ENCODE data around the gene SYT1.

Gene SYT1

GRCh38 chr12:79333144-79333543, 468.6 kb downstream of the SYT1 start:
- H3K9ac ChIP-seq (ENCODE audit: low read depth, low read length) = no peak overlapping the region
- peaks cover 19% of the 10 kb centered on the region; the same call in 1 of the 2 replicates for H3K4me1 ChIP-seq (ENCODE audit: insufficient read depth, low read length)
- no peaks in the 10 kb centered on the region for H3K36me3 ChIP-seq (ENCODE audit: insufficient read depth, low read depth, low read length)
- no peaks in the 10 kb centered on the region for H3K9me3 ChIP-seq (ENCODE audit: insufficient read depth, low read depth, low read length)
- no peaks in the 10 kb centered on the region for H3K27me3 ChIP-seq (ENCODE audit: insufficient read depth, low read length)
- no peak overlapping the region for H3K27ac ChIP-seq (ENCODE audit: low read length)
- no peak overlapping the region for H3K4me3 ChIP-seq (ENCODE audit: low read length)

- H3K27ac ChIP-seq (ENCODE audit: low read length) = no peak overlapping the region
- H3K4me3 ChIP-seq (ENCODE audit: low read length) = no peak overlapping the region
- no peaks in the 10 kb centered on the region for H3K36me3 ChIP-seq (ENCODE audit: insufficient read depth, low read depth, low read length)
- no peaks in the 10 kb centered on the region for H3K9me3 ChIP-seq (ENCODE audit: insufficient read depth, low read depth, low read length)
- peaks cover 6% of the 10 kb centered on the region; the same call in 1 of the 2 replicates for H3K4me1 ChIP-seq (ENCODE audit: insufficient read depth, low read length)
- H3K27me3 ChIP-seq (ENCODE audit: insufficient read depth, low read length) = no peaks in the 10 kb centered on the region
- no peak overlapping the region for H3K9ac ChIP-seq (ENCODE audit: low read depth, low read length)
Measured at GRCh38 chr12:79337662-79338290, 473.2 kb downstream of the SYT1 start.

- Histone ChIP-seq H3K4me3 (ENCODE audit: low read length) (no peak overlapping the region), H3K4me1 (ENCODE audit: insufficient read depth, low read length) (no peaks in the 10 kb centered on the region), H3K9ac (ENCODE audit: low read depth, low read length) (no peak overlapping the region), H3K9me3 (ENCODE audit: insufficient read depth, low read depth, low read length) (no peaks in the 10 kb centered on the region), H3K36me3 (ENCODE audit: insufficient read depth, low read depth, low read length) (no peaks in the 10 kb centered on the region), H3K27ac (ENCODE audit: low read length) (no peak overlapping the region), H3K27me3 (ENCODE audit: insufficient read depth, low read length) (no peaks in the 10 kb centered on the region)
Measured at GRCh38 chr12:79344855-79345847, 480.6 kb downstream of the SYT1 start.

GRCh38 chr12:79347866-79348265, 483.3 kb downstream of the SYT1 start:
- H3K4me1 ChIP-seq (ENCODE audit: insufficient read depth, low read length) = no peaks in the 10 kb centered on the region

GRCh38 chr12:79351251-79351650, 486.7 kb downstream of the SYT1 start:
- H3K4me1 ChIP-seq (ENCODE audit: insufficient read depth, low read length) = no peaks in the 10 kb centered on the region
- no peak overlapping the region for H3K27ac ChIP-seq (ENCODE audit: low read length)
- H3K27me3 ChIP-seq (ENCODE audit: insufficient read depth, low read length) = no peaks in the 10 kb centered on the region
- no peak overlapping the region for H3K9ac ChIP-seq (ENCODE audit: low read depth, low read length)
- H3K36me3 ChIP-seq (ENCODE audit: insufficient read depth, low read depth, low read length) = no peaks in the 10 kb centered on the region
- H3K9me3 ChIP-seq (ENCODE audit: insufficient read depth, low read depth, low read length) = no peaks in the 10 kb centered on the region
- no peak overlapping the region for H3K4me3 ChIP-seq (ENCODE audit: low read length)

More at GRCh38 chr12:79347866-79348265, 483.3 kb downstream of the SYT1 start:
- no peaks in the 10 kb centered on the region for H3K36me3 ChIP-seq (ENCODE audit: insufficient read depth, low read depth, low read length)
- H3K9ac ChIP-seq (ENCODE audit: low read depth, low read length) = no peak overlapping the region
- H3K27me3 ChIP-seq (ENCODE audit: insufficient read depth, low read length) = no peaks in the 10 kb centered on the region
- no peak overlapping the region for H3K4me3 ChIP-seq (ENCODE audit: low read length)
- no peak overlapping the region for H3K27ac ChIP-seq (ENCODE audit: low read length)
- H3K9me3 ChIP-seq (ENCODE audit: insufficient read depth, low read depth, low read length) = no peaks in the 10 kb centered on the region

- Histone ChIP-seq H3K27ac (ENCODE audit: low read length) (no peak overlapping the region), H3K9ac (ENCODE audit: low read depth, low read length) (no peak overlapping the region), H3K9me3 (ENCODE audit: insufficient read depth, low read depth, low read length) (no peaks in the 10 kb centered on the region), H3K27me3 (ENCODE audit: insufficient read depth, low read length) (no peaks in the 10 kb centered on the region), H3K4me1 (ENCODE audit: insufficient read depth, low read length) (no peaks in the 10 kb centered on the region), H3K4me3 (ENCODE audit: low read length) (no peak overlapping the region), H3K36me3 (ENCODE audit: insufficient read depth, low read depth, low read length) (no peaks in the 10 kb centered on the region)
Measured at GRCh38 chr12:79356216-79356615, 491.6 kb downstream of the SYT1 start.

GRCh38 chr12:79357048-79357447, 492.5 kb downstream of the SYT1 start:
- no peaks in the 10 kb centered on the region for H3K36me3 ChIP-seq (ENCODE audit: insufficient read depth, low read depth, low read length)
- no peak overlapping the region for H3K27ac ChIP-seq (ENCODE audit: low read length)
- H3K27me3 ChIP-seq (ENCODE audit: insufficient read depth, low read length) = no peaks in the 10 kb centered on the region
- H3K9me3 ChIP-seq (ENCODE audit: insufficient read depth, low read depth, low read length) = no peaks in the 10 kb centered on the region
- no peaks in the 10 kb centered on the region; the same call in 1 of the 2 replicates for H3K4me1 ChIP-seq (ENCODE audit: insufficient read depth, low read length)
- H3K4me3 ChIP-seq (ENCODE audit: low read length) = no peak overlapping the region
- no peak overlapping the region for H3K9ac ChIP-seq (ENCODE audit: low read depth, low read length)

- Histone ChIP-seq H3K4me3 (ENCODE audit: low read length) (no peak overlapping the region), H3K27ac (ENCODE audit: low read length) (no peak overlapping the region), H3K9ac (ENCODE audit: low read depth, low read length) (no peak overlapping the region), H3K4me1 (ENCODE audit: insufficient read depth, low read length) (peaks cover 5% of the 10 kb centered on the region; the same call in 1 of the 2 replicates), H3K27me3 (ENCODE audit: insufficient read depth, low read length) (no peaks in the 10 kb centered on the region), H3K9me3 (ENCODE audit: insufficient read depth, low read depth, low read length) (no peaks in the 10 kb centered on the region), H3K36me3 (ENCODE audit: insufficient read depth, low read depth, low read length) (no peaks in the 10 kb centered on the region)
Measured at GRCh38 chr12:79358716-79359300, 494.2 kb downstream of the SYT1 start.

- Histone ChIP-seq H3K9ac (ENCODE audit: low read depth, low read length) (no peak overlapping the region), H3K36me3 (ENCODE audit: insufficient read depth, low read depth, low read length) (no peaks in the 10 kb centered on the region), H3K27ac (ENCODE audit: low read length) (no peak overlapping the region), H3K27me3 (ENCODE audit: insufficient read depth, low read length) (no peaks in the 10 kb centered on the region), H3K4me1 (ENCODE audit: insufficient read depth, low read length) (peaks cover 5% of the 10 kb centered on the region; the same call in 1 of the 2 replicates), H3K9me3 (ENCODE audit: insufficient read depth, low read depth, low read length) (no peaks in the 10 kb centered on the region), H3K4me3 (ENCODE audit: low read length) (no peak overlapping the region)
Measured at GRCh38 chr12:79360286-79360685, 495.7 kb downstream of the SYT1 start.

GRCh38 chr12:79360936-79361335, 496.4 kb downstream of the SYT1 start:
- H3K4me1 ChIP-seq (ENCODE audit: insufficient read depth, low read length) = peaks cover 5% of the 10 kb centered on the region; the same call in 1 of the 2 replicates
- H3K4me3 ChIP-seq (ENCODE audit: low read length) = no peak overlapping the region
- no peak overlapping the region for H3K27ac ChIP-seq (ENCODE audit: low read length)
- H3K9me3 ChIP-seq (ENCODE audit: insufficient read depth, low read depth, low read length) = no peaks in the 10 kb centered on the region
- no peaks in the 10 kb centered on the region for H3K36me3 ChIP-seq (ENCODE audit: insufficient read depth, low read depth, low read length)
- H3K27me3 ChIP-seq (ENCODE audit: insufficient read depth, low read length) = no peaks in the 10 kb centered on the region
- no peak overlapping the region for H3K9ac ChIP-seq (ENCODE audit: low read depth, low read length)

- H3K4me1 ChIP-seq (ENCODE audit: insufficient read depth, low read length) = peaks cover 5% of the 10 kb centered on the region; the same call in 1 of the 2 replicates
- H3K9ac ChIP-seq (ENCODE audit: low read depth, low read length) = no peak overlapping the region
- H3K4me3 ChIP-seq (ENCODE audit: low read length) = no peak overlapping the region
- no peak overlapping the region for H3K27ac ChIP-seq (ENCODE audit: low read length)
- H3K27me3 ChIP-seq (ENCODE audit: insufficient read depth, low read length) = no peaks in the 10 kb centered on the region
- H3K36me3 ChIP-seq (ENCODE audit: insufficient read depth, low read depth, low read length) = no peaks in the 10 kb centered on the region
- no peaks in the 10 kb centered on the region for H3K9me3 ChIP-seq (ENCODE audit: insufficient read depth, low read depth, low read length)
Measured at GRCh38 chr12:79364197-79364596, 499.6 kb downstream of the SYT1 start.

All from iPS-20b (cell line).